GF-D8 (cell line): Measurements from ENCODE around the gene FHOD1.

Source experiments
- DNase-seq: peaks from one replicate; lab custom pipeline; 2025; lab: John Stamatoyannopoulos, UW

The FHOD1 gene

DNA sequence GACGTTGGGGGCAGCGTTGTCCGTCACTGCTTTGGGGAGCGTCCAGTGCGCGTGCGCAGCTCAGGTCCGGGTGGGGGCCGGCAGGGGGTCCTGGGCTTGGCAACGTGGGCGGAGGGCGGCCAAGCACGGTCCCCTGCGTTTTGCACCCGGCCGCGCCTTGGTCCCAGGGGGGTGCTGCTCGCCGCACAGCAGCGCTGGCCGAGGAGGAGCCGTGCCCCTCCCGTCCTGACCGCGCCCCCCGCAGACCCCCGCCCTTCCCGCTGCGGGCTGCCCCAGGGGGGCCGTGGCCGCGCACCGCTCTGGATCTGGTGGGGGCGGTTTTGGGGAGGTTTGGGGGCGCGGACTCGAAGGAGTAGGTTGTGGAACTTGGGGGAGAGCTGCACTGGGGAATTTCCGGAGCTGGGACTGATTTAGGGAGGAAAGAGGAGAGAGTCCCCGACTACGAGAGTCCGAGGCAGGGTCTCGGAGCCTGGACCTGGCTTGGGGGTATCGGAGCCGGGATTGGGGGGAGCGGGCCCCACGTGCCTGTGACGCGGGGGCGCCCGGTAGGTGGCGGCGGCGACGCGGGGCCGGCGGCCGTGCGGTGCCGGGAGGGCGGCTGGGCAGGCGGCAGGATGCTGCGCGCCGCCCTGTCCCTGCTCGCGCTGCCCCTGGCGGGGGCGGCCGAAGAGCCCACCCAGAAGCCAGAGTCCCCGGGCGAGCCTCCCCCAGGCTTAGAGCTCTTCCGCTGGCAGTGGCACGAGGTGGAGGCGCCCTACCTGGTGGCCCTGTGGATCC, 1.3 kb upstream of the FHOD1 start, which contains the start of gene SLC9A5:
Gene SLC9A5 (plus strand): TSS at position 579 of the 777 bp plus-strand sequence. CDS start 36 bp downstream, at position 615.
- DNase-seq, result no peak

DNA sequence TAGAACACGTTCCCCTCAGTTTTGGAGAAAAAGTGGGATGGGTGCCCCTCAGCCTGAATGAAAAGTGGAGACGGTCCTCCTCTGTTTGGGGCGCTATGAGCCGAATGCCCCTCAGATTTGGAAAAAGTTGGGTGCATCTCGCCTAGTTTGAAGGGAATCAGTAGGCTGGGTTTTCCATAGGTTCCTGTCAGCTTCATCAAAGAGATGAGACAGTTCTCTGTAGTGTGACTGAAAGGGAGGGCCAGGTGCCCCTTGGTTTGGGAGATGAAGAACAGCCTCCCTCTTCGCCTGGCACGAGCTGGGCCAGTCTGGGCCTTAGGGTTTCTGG, 756 bp upstream of the FHOD1 start:
- DNase-seq, result no peak

DNA sequence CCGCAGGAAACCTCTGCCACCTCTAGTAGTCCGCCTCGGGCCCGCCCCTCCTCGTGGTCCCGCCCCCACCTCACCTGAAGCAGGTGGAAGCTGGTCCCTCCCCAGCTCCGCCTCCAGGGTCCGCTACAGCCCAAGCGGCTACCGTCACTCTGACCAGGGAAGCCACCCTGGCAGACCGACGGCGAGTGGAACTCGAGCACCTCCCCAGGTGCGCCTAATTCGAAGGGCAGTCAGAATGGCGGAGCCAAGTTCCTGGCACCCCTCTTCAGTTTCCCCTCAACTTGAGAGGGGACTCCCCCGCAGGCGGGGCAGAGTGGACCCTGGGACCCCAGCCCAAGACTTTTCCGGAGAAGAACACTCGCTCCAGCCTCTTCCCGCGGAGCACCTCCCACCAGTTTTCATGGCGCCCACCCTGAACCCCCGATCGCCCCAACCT, 507 bp downstream of the FHOD1 start:
- DNase-seq, result no peak

DNA sequence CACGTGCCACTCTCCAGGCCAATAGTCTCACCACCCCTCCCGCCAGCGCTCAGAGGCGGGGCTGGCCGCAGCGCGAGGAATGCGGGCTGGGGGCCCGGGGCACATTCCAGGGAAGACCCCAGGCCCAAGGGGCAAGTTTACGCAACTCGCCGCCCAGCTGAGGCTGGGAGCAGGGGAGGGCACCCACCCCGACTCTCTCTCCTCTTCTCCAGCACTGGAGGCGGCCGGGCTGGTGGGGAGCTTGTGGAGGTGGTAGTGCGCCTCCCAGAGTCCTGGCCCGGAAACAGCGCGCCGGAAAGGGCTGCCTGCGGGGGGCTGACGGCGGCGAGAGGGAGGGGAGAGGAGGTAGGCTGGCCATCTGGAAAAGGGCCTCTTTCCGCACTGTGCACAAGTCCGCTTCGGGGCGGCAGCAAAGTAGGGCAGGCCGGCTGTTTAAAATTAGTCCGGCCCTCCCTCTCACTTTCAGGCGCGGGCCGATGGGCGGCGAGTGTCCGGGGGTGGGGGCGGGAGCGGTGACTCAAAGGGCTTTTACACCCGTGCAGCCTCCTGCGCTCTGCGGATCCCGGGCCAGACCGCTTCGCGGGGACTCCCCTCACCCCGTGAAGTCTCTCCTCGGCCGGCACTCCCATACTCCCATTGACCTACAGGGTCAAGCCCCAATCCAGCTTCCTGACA, 1.1 kb downstream of the FHOD1 start:
- DNase-seq, result peak; percentile 61

DNA sequence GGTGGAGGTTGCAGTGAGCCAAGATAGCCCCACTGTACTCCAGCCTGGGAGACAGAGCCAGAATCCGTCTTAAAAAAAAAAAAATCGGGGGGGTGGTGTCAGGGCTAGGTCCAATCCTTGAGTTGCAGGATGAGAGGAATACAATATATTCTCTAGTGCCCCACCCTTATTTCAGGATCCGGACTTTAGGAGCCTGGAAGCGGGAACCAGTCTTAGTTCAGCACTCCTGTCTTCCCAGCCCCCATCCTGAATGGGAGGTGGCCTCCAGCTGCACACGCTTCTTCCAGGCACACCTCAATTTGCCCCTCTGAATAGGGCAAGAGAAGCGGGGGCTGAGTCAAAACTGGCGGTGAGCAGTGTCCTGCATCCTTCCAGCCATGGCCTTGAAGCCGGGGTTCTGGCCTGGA, 1.6 kb downstream of the FHOD1 start:
- no peak for DNase-seq

DNA sequence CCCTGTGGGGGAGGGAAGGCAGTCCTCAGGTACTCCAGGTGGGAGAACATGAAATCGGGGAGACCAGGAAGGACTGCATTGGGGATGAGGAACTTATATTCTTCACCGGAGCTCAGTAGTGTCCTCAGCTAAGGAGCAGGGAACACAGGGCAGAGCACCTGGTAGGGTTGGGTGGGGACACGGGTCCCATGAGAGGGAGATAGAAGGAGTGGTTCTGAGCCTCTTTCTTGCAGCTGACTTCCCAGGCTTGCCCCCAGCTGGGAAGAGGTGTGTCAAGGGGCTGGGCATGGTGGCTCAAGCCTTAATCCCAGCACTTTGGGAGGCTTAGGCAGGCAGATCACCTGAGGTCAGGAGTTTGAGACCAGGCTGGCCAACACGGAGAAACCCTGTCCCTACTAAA, 2.1 kb downstream of the FHOD1 start:
- no peak for DNase-seq

DNA sequence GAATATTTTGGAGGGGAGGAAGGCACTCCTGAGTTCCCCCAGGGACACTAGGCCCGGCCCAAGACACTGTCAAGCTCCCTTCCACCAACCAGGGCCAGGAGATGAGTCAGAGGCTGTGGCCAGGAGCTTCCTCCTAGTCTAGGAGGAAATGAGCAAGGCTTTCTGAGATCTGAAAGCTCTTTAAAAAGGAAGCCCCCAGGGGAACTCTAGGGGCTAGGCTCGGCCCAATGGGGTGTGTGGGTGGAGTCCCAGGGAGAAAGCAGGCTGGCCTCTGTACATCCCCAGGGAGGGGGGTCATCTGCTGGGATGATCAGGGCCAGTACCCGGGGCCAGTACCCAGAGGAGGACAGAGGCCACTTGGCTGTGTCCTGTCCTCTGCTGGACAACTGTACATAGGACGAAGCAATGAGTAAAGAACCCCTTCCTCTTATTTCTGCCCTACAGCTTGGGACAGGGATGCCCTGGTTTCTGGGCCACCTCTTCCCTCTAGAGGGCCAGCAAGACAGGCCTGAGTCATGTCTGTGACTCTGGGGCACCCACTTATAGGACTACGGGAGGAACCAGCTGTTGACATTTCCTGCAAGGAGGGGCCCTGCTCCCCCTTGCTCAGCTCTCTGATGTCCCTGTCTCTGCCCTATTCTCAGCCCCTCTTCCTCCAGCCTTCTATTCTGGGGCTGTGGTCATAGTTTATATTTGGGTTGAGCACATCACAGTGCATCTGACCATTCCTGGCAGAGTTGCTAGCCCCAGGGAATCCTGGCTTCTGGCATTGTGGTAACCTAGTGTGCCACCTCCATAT, 2.7 kb downstream of the FHOD1 start:
- peak; percentile 86 for DNase-seq

DNA sequence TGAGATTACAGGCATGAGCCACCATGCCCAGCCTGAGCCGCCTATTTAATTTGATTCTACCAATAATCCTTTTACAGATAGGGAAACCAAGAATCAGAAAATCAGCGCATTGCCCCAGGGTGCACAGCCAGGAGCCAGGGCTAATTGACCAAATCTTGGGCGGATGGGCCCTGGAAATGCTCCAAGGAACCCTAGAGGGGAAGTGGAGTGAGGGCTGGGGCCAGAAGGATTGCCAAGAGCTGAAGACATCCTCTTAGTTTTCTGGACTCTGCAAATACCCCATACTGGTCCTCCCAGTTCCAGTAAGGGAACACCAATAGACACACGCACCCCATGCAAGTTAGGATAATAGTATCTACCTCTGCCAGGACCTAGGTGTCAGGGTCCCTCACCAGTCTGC, 3.8 kb downstream of the FHOD1 start:
- no peak for DNase-seq

DNA sequence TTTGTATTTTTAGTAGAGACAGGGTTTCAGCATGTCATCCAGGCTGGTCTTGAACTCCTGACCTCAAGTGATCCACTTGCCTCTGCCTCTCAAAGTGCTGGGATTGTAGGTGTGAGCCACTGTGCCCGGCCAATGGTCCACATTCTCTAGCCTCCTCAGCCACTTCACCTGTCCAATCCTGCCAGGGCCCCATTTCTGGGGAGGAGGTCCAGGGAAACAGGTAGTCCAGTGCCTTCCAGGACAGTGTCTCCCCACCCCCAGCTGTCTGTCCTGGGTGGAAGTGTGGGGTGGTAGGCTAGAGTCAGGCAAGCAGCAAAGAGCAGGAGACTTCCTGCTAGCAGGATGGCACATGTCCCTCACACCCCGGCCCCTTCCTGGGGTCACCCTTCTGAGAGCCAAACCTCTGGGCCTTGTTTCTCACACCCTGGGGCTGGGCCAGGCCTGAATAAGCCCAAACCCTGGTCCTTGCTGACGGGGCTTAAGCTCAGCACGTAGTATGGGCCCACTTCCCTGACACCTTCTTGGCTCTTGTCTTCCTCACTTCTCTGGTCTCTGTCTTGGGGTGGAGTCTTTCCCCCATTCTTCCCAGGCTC, 5.0 kb downstream of the FHOD1 start:
- DNase-seq, result no peak

DNA sequence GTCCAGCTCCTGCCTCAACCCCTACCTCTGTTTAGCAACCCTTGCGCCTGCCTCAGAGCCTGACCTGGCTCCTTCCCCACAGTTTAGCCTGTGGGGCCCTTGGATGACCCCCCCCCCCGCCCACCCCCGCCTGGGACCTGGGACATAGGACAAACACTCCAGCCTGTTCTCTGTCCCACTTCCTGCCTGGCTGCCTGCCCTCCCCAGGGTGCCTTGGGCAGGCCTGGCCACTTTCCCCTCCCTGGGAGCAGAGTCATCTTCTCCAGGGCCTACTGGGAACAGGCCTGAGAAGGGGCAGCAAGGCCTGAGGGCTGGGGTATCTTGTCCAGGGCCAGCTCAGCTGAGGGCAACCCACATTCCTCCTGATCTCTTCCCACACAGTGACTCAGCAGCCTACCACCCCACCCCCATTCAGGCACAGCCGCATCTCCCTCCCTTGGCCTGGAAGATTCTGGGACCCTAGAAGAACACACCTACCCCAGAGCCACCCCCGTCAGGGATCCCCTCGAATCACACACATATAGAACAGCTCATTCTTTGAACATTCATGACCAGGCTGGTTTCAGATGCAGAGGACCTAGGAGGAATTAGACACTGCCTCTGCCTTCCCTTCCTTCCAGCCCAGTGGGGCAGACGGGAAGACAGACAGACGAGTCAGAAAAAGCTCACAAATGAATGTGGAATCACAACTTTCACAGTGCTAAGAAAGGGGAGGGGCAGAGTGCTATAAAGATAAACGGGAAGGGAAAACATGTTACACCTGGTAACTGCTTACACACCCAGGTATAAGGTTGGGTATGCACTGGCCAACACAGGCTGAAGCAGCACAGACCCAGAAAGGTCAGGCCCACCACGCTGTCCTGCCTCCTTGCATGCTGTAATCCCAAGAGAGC, 6.0 kb downstream of the FHOD1 start:
- DNase-seq, result no peak

DNA sequence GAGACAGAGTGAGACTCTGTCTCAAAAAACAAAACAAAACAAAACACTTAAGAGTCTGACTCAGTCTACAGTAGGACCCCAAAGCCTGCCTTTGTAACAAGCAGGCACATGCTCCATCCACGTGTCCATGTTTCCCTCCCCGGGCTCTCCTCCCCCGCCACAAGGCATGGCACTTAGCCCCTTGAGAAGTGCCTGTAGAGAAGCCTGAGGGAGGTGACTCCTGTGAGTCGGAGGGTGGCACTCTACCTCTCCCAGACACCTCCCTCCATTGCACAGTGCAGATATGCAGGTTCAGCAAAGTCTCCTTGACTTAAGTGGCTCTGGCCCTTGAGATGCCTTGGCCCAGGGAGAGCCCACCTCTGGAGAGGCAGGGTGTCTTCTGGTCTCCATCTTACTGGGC, 6.8 kb downstream of the FHOD1 start:
- no peak for DNase-seq

DNA sequence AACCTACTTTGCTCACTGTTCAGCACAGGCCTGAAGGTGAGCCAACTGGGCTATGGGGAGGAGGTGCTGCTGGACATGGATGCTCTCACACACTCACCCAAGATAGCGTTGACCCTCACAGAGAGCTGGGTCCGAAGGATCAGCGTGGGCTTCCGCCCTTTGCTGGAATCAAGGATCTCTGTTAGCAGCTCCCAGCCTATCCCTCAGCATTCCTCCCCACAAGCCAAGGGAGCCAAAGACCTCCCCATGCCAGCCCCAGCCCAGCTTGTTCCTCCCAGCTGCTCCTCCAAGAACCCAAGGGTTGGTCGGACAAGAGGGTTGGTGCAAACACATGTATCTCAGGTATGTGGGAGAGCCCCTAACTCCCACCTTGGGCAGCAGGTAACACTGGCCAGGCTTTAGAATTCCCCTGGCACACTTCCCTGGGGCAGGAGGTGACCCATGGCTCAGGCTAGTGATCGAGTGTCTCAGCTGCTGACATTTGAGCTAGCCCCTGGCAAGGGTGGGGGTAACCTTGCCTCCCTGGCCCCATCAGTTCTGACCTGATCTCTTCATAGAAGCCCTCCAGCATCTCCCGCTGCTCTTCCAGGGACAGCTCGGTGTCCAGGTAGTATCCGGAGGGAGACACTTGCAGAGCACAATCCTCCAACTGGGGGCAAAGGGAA, 8.3 kb downstream of the FHOD1 start:
- no peak for DNase-seq

DNA sequence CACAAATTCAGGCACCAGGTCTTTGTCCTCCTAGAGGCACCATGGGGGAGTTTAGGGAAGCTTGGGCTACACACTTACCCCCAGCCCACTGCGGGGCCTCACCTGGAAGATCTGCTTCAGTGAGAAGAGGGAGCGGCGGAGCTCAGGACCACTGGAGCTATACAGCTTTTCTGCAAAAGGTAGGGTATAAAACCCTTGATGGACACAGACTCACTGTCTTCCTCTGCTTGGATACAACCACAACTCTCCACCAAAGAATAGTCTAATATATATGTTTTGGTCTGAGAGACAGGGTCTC, 9.1 kb downstream of the FHOD1 start:
- no peak for DNase-seq

DNA sequence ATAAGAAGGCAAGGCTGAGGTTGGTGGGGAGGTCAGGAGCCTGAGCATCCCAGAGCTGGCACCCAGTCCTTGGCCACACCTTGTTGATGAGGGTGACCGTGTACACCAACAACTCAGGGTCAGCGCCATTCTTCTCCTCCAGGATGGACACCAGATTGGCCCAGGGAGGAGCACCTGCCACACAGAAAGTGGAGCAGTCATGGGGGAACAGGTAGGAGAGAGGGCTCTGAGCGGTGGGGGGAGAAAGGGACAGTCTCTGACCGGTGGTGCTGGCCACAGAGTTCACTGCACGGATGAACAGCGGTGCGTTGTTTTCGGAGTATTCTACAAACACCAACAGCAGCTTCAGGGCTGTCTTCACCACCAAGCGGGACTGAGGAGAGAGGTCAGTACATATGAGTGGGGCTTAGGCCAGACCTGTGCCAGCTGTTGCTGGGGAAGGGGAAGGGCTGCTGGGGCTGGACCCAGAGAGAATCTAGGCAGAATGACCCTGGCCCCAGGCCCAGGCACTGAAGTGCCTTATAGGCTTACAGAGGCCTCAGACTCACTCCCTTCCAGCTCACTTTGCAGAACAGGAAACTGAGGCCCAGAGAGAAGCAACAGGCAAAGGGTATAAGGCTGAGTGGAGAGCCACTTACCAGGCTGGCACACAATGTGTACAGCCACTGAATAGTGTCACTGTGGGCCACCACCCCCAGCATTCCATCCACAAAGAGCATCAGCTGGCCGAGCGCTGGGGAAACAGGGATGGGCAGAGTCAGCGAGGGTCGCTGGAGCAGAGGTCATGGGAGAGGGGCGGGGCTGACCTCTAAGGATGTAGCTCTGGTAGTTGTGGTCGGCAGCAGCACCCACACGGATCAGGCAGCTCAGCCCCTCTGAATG, 9.6 kb downstream of the FHOD1 start:
- DNase-seq, result no peak

DNA sequence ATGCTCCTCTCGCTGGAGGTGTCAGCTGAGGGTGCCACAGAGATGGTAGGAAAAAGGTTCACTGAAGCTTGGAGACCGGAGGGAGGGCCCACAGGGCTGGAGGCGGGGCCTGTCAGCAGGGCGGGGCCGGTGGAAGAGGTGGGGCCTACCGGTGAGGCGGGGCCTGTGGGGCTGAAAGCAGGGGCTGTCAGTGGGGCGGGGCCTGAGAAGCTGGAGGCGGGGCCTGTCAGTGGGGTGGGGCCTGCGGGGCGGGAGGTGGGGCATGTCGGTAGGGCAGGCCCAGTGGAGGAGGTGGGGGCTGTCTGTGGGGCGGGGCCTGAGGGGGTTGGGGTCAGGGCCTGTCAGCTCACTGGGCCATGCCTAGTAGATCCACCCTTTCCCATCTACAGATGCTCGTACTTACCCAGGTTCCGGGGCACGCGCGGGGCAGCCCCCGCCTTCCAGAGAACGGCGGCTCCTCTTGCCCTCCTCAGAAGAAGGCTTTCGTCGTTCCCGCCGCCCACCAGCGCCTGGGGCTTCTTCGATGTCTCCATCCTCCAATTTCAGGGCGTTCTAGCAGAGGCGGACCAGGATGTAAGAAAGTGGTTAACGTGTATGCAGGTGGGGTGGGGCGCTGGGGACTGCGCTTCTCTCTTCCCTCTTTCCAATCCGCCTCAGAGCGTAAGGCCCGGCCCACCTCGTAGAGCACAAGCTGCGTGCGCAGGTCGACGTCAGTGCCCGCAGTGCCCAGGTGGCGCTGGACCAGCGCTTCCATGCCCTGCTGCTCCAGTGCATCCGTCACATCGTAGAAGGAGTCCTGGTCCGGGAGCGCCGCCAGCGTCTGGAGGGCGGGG, 10.5 kb downstream of the FHOD1 start:
- DNase-seq, result no peak

DNA sequence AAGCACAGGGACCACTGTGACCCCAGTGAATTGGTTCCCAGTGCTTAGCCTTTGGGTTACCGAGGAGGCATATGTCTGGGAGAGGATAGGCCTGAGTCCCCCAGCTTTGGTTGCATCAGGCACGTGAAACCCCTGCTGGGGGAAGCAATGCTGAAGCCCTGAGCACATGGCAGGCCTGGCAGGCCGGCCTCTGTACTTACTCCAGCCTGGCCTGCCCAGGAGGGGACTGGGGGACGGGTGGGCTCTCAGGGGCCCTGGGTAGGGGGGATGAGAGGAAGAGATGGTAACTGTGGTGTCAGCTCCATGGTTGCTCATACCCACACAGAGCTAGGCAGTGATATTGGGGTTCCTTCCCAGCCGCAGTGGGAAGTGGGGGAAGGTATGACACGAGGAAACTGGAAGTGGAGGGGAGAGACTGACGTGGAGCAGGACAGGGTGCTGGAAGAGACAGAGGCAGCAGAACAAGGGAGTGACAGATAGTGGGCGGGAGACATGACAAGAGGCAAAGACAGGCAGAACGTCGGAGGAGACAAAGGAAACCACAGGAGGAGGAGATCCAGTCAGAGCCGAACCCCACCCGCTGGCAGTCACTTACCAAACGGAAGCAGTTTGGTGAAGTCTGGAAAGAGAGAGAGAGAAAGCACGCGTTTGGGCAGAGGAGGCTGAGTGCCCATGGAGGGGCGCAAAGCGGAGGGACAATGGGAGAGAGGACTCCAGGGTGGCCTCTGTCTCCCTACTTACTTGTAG, 11.3 kb downstream of the FHOD1 start:
- no peak for DNase-seq

DNA sequence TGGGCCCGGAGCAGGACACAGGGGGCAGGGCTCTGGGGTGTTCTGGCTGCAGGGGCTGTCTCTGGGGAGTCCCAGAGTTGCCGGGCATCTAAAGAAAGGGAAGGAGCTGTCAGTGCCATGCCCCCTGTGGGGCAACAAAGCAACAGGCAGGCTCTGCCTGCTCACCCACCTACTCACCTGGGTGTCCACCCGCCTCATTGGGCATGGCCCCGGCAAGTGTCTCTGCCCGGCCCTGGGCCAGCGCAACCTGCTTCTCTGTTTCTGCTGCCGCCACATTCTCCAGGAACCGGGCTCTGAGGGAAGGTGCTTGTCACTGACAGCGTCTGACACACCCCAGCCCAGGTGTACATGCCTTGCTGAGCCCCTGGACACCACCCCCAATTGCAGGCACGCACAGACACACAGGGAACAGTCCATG, 13.1 kb downstream of the FHOD1 start:
- DNase-seq, result no peak

DNA sequence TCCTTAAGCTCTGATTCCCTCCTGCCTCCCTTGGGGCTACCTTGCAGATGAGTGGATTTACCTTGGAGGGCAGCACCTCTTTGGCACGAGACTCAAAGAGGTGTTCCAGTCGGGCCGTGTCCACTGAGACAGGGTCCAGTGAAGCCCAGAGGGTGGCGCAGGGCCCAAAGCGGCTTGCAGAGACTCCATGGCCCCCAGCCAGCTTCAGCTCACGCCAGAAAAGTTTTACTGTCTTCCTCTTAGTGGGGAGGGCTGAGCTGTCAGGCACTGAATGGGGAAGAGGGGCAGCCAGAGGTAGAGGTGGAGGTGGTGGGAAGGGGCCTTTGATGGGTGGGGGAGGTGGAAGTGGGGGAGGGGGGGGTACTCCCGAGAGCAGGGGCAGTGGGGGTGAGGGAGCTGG, 13.7 kb downstream of the FHOD1 start:
- DNase-seq, result no peak
